GM13976 (cell line): ENCODE results near the gene SORBS2.

Experiments used
- DNase-seq: peaks from one replicate; pipeline ENCODE4 v3.0.0; 2012; ENCODE audit warnings: low spot score
- in situ Hi-C: fragments of 300-500 bp; cut with MboI; formaldehyde crosslinking; loops from one replicate; pipeline ENCODE4 v1.12.0; 2022; ENCODE audit warnings: low sequenced_read_pairs, mixed read lengths, inconsistent platforms; ENCODE audit not compliant: unreplicated experiment
- TF ChIP-seq, protein P1 (sequence below): IDR thresholded peaks from 2 replicates; pipeline ENCODE4 v1.5.1; 2012; ENCODE audit warnings: borderline replicate concordance, mild to moderate bottlenecking; ENCODE audit not compliant: insufficient read depth; ENCODE audit errors: extremely low read depth, missing control alignments, control extremely low read depth

SORBS2 gene

GRCh38 chr4:185734214-185734613, 77.8 kb downstream of the SORBS2 start:
- DNase-seq = peak; percentile 58
- TF ChIP-seq, protein P1, sequence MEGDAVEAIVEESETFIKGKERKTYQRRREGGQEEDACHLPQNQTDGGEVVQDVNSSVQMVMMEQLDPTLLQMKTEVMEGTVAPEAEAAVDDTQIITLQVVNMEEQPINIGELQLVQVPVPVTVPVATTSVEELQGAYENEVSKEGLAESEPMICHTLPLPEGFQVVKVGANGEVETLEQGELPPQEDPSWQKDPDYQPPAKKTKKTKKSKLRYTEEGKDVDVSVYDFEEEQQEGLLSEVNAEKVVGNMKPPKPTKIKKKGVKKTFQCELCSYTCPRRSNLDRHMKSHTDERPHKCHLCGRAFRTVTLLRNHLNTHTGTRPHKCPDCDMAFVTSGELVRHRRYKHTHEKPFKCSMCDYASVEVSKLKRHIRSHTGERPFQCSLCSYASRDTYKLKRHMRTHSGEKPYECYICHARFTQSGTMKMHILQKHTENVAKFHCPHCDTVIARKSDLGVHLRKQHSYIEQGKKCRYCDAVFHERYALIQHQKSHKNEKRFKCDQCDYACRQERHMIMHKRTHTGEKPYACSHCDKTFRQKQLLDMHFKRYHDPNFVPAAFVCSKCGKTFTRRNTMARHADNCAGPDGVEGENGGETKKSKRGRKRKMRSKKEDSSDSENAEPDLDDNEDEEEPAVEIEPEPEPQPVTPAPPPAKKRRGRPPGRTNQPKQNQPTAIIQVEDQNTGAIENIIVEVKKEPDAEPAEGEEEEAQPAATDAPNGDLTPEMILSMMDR = no peak
- in situ Hi-C loops = no loop called here

DNA sequence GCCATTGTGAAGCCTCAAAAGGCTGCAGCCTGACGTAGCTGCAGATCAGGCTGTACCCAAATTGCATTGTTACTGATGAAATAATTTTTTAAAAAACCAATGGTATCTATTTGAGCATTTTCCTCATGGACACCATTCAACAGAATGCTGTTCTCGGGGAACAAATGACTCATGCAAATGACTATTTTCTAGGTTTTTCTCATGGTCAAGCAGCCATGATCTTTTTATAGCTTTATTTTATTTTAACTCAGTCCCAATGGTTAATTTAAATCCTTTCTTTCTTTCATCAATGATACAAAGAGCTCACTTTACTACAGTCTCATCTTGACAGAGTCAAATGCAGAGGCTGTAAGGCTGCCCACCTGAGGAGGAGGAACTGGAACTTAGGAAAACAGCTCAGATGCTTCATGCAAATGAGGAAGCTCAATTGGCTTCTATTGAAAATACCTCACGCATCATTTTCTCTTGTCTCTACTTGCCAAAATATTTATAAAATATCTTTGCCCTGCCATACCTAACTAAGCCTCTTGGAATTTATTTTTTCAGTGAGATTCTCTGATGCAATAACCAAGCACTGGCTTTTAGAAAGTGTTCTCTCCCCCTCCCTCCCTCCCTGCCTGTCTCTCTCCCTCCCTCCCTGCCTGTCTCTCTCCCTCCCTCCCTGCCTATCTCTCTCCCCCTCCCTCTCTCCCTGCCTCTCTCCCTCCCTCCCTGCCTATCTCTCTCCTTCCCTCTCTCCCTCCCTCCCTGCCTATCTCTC, 81.0 kb downstream of the SORBS2 start:
- in situ Hi-C loops = no loop called here
- TF ChIP-seq, protein P1 = no peak
- no peak for DNase-seq

DNA sequence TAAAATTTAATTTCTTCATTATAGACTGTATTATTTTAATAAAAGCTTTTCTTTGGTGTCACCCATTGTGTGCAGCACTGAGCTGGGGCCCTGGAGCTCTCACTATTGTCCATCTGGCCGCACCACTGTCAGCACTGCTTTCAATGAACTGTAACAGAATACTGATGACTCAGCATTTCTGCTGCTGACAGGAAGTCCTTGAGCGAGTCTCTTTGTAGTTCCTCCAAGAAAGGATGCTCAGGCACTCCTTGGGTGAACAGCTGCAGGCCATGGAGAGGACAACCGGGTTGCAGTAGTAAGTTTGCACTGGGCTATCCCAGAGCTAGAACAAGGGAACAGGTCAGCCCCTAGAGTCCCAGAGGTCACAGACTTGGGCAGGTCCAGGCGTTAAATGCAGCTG, 81.6 kb downstream of the SORBS2 start:
- in situ Hi-C loops = no loop called here
- TF ChIP-seq, protein P1 = no peak
- DNase-seq = no peak

DNA sequence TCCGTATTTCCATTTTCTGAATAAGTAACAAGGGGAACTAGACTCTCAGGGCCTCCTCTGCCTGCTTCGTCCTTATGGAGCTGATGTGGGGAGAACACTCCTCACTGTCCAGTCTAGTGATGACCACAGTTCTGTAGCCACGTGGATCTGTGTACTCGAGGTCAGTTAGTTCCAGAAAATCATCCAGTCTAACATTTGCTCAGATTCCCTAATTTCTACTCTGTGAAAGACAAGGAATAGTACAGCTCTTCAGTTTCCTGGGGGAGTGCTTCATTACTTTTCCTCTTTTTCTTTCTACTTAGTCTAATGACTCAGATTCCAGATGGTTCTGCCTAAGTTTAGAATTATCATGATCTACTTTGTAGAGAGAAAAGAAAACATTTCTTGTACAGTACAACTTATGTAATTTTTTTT, 82.6 kb downstream of the SORBS2 start:
- in situ Hi-C loops = no loop called here
- TF ChIP-seq, protein P1 = no peak
- no peak for DNase-seq

DNA sequence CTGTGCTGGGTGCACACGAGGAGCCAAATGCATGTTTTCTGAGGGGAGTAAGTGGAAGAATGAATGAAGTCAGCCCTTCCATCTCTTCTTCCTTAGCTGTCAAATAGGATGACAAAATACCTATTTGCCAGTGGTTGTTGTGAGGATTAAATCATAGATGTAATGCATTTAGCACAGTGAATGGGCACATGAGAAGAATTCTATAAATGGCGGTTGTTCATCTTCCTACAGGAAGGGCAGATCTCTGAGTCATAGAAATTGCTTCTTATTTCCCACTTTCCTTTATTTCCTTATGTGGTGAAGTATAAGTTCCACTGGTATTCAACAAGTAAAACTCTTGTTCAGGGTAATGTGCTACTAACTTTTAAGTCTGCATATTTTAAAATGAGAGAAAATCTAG, 83.1 kb downstream of the SORBS2 start:
- in situ Hi-C loops = no loop called here
- TF ChIP-seq, protein P1 = no peak
- DNase-seq = no peak

- TF ChIP-seq, protein P1 = no peak
- in situ Hi-C loops = no loop called here
- no peak for DNase-seq
Observed at GRCh38 chr4:185726931-185727330, 85.1 kb downstream of the SORBS2 start.
